GM10266 (cell line): Measurements from ENCODE around the gene SETD2.
"Not testable (repeated sequence)": the region's sequence is repeated elsewhere in the genome, so short reads cannot be mapped to it uniquely, and the experiment has no call there.

Experiments used
- DNase-seq: peaks from one replicate; pipeline ENCODE4 v3.0.0; 2012; ENCODE audit errors: extremely low spot score
- TF ChIP-seq, protein P1 (sequence below): IDR thresholded peaks from 2 replicates; pipeline ENCODE4 v1.5.1; 2012; ENCODE audit warnings: mild to moderate bottlenecking, low read depth; ENCODE audit not compliant: control insufficient read depth, insufficient read depth; ENCODE audit errors: missing control alignments

The SETD2 gene

GRCh38 chr3:47047069-47047468 lies 116.8 kb downstream of the SETD2 start:
- no peak for DNase-seq

GRCh38 chr3:47042231-47042791 lies 121.6 kb downstream of the SETD2 start:
- TF ChIP-seq, protein P1, sequence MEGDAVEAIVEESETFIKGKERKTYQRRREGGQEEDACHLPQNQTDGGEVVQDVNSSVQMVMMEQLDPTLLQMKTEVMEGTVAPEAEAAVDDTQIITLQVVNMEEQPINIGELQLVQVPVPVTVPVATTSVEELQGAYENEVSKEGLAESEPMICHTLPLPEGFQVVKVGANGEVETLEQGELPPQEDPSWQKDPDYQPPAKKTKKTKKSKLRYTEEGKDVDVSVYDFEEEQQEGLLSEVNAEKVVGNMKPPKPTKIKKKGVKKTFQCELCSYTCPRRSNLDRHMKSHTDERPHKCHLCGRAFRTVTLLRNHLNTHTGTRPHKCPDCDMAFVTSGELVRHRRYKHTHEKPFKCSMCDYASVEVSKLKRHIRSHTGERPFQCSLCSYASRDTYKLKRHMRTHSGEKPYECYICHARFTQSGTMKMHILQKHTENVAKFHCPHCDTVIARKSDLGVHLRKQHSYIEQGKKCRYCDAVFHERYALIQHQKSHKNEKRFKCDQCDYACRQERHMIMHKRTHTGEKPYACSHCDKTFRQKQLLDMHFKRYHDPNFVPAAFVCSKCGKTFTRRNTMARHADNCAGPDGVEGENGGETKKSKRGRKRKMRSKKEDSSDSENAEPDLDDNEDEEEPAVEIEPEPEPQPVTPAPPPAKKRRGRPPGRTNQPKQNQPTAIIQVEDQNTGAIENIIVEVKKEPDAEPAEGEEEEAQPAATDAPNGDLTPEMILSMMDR, result no peak
- no peak for DNase-seq

More at GRCh38 chr3:47047069-47047468, 116.8 kb downstream of the SETD2 start:
- TF ChIP-seq, protein P1, result no peak

DNA sequence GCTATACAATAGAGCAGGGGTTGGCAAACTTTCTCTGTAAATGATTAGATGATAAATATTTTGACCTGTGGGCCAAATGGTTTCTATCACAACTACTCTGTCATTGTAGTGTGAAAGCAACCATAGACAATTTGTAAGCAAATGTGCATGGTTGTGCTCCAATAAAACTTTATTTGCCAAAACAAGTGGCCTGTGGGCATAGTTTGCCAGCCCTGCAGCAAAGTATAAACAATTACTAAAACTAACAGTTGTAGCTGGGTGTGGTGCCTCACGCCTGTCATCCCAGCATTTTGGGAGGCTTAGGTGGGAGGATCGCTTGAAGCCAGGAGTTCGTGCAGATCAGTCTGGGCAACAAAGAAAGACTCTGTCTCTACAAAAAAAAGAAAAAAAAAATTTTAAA lies 122.8 kb downstream of the SETD2 start:
- no peak for DNase-seq
- TF ChIP-seq, protein P1, result no peak

GRCh38 chr3:47037302-47037701 lies 126.6 kb downstream of the SETD2 start:
- not testable (repeated sequence) for DNase-seq

DNA sequence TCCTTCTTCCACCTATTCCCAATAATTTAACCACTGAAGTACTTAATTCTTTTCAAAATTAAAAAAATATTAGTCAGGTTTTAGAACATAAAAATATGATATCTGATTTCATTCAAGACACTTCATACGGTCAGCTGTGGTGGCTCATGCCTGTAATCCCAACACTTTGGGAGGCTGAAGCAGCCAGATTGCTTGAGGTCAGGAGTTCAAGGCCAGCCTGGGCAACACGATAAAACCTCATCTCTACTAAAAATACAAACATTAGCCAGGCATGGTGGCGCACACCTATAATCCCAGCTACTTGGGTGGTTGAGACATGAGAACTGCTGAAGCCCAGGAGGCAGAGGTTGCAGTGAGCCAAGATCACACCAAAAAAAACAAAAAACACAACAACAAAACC lies 127.8 kb downstream of the SETD2 start:
- no peak for DNase-seq
- TF ChIP-seq, protein P1, result no peak

DNA sequence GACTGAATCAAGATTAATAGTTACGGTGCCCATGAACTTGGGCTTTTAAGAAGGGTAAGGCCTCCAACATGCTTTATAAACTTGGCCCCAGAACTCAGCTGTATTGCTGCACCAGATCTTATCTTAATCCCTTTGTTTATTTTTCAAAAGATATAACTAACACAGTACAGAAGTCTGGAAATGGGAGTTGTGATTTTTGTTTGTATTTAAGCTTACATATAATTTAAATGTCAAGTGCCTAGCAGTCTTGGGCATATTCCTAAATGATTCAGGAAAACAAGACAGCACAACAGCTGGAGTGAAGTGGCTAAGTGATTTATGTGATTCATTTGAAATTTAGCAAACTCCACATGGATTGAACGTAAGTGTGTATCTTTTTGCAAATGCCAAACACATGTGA lies 128.3 kb downstream of the SETD2 start:
- DNase-seq, result no peak
- TF ChIP-seq, protein P1, result no peak

DNA sequence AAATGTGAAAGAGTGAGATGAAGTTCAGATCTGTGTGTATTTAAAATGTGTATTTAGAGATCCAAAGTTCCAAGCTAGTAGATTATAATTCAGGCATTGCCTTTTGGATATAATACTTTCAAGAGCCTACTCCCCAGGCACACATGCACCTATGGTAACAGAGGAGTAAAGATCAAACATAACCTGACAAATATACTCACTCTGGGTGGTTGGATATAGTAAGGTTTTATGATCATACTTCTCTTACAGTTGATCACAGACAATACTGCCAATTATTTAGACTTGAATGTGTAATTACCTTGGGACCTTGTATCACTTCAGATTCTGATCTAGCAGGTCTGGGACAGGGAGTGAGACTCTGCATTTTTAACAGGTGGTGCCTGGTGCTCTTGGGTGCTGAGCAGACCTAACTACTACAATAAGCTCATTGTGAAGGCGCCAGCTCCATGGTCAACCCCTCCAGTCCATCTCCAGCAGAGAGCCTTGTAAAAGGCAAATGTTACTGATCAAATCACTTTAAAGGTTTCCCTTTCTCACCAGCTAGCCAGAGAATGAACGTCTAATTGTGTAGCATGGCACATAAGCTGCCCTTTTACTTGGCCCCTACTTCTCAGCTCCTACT lies 128.9 kb downstream of the SETD2 start:
- TF ChIP-seq, protein P1, result no peak

GRCh38 chr3:47031041-47031440 lies 132.9 kb downstream of the SETD2 start:
- not testable (repeated sequence) for DNase-seq

More for the DNA sequence above, 128.9 kb downstream of the SETD2 start:
- DNase-seq, result no peak
